ENCODE measurements around the gene CSRP1. TPM values are rescaled to one million over a fixed set of nuclear protein-coding genes. Genes with fewer than 3 reads are reported as not detected.

CSRP1 gene
- total RNA-seq, 2 donors from 2014 or later: 186 to 376 TPM

- Histone ChIP-seq H3K36me3 (no peaks in the 10 kb centered on the region), H3K27ac (no peak overlapping the region), H3K4me1 (no peaks in the 10 kb centered on the region), H3K9me3 (no peaks in the 10 kb centered on the region), H3K9ac (ENCODE audit: low read depth in 2 of 2, low read length in 2 of 2) (no peak overlapping the region), H3K4me3 (no peak overlapping the region), H3K27me3 (no peaks in the 10 kb centered on the region)
- TF ChIP-seq CTCF (IDR thresholded peaks at IDR 0.05): no peak
- no peak for DNase-seq
- intact Hi-C loops (cut with DNase I): no loop called here
Observed at GRCh38 chr1:201459775-201460174, 47.1 kb downstream of the CSRP1 start.

- no peak overlapping the region for H3K27ac ChIP-seq
- intact Hi-C loops (cut with DNase I): no loop called here
- H3K4me1 ChIP-seq: no peaks in the 10 kb centered on the region
Observed at GRCh38 chr1:201459052-201459451, 47.9 kb downstream of the CSRP1 start.

GRCh38 chr1:201457508-201457960, 49.4 kb downstream of the CSRP1 start:
- Histone ChIP-seq H3K27ac (peak overlapping the region; percentile 30), H3K9ac (ENCODE audit: low read depth in 2 of 2, low read length in 2 of 2) (no peak overlapping the region), H3K9me3 (no peaks in the 10 kb centered on the region), H3K4me3 (no peak overlapping the region), H3K36me3 (no peaks in the 10 kb centered on the region), H3K4me1 (no peaks in the 10 kb centered on the region), H3K27me3 (no peaks in the 10 kb centered on the region)
- TF ChIP-seq CTCF (IDR thresholded peaks at IDR 0.05): no peak
- DNase-seq: no peak
- intact Hi-C loops (cut with DNase I): no loop called here

More at GRCh38 chr1:201459052-201459451, 47.9 kb downstream of the CSRP1 start:
- no peak for TF ChIP-seq CTCF (IDR thresholded peaks at IDR 0.05)
- no peak for DNase-seq
- no peaks in the 10 kb centered on the region for H3K36me3 ChIP-seq
- H3K9ac ChIP-seq (ENCODE audit: low read depth in 2 of 2, low read length in 2 of 2): no peak overlapping the region
- no peaks in the 10 kb centered on the region for H3K27me3 ChIP-seq
- H3K4me3 ChIP-seq: no peak overlapping the region
- H3K9me3 ChIP-seq: no peaks in the 10 kb centered on the region

GRCh38 chr1:201456499-201457309, 50.2 kb downstream of the CSRP1 start:
- no peaks in the 10 kb centered on the region for H3K27me3 ChIP-seq
- peak overlapping the region in 1 of 2 donors; percentile 53 for H3K9ac ChIP-seq (ENCODE audit: low read depth in 2 of 2, low read length in 2 of 2)
- no peak for TF ChIP-seq CTCF (IDR thresholded peaks at IDR 0.05)
- intact Hi-C loops (cut with DNase I): no loop called here
- peak; percentile 43 for DNase-seq
- H3K9me3 ChIP-seq: no peaks in the 10 kb centered on the region
- H3K4me3 ChIP-seq: no peak overlapping the region
- peak overlapping the region; percentile 30 for H3K27ac ChIP-seq
- H3K4me1 ChIP-seq: no peaks in the 10 kb centered on the region
- H3K36me3 ChIP-seq: no peaks in the 10 kb centered on the region

GRCh38 chr1:201455098-201455497, 51.8 kb downstream of the CSRP1 start:
- Histone ChIP-seq H3K27me3 (no peaks in the 10 kb centered on the region), H3K4me3 (no peak overlapping the region), H3K4me1 (no peaks in the 10 kb centered on the region), H3K9me3 (no peaks in the 10 kb centered on the region), H3K27ac (no peak overlapping the region), H3K36me3 (no peaks in the 10 kb centered on the region), H3K9ac (ENCODE audit: low read depth in 2 of 2, low read length in 2 of 2) (no peak overlapping the region)
- intact Hi-C loops (cut with DNase I): no loop called here
- no peak for DNase-seq
- TF ChIP-seq CTCF (IDR thresholded peaks at IDR 0.05): no peak
